Left lung (tissue), 10 donors: Measurements from ENCODE around the gene BPHL. TPM values are rescaled to one million over a fixed set of nuclear protein-coding genes. Genes with fewer than 3 reads are reported as not detected.
A peak's percentile ranks its signal among the peaks of the same experiment; 100 is the strongest.
"Not testable (repeated sequence)": the region's sequence is repeated elsewhere in the genome, so short reads cannot be mapped to it uniquely, and the experiment has no call there.

ENCODE experiments used
- ATAC-seq: fragments of 200-7000 bp; cut with Tn5 transposase; one replicate; pipeline ENCODE4 v1.9.1; 2020; ENCODE audit warnings: moderate library complexity
- DNase-seq, 4 donors: peaks; one replicate each; pipeline ENCODE4 v3.0.0-alpha.2; 2013 to 2020
- H3K27ac ChIP-seq, 2 donors: fragments of 200-600 bp; sonication (generic) in 1 of 2; one replicate each; pipeline versions ENCODE4 v1.5.0 to v1.8.0; 2020 to 2021
- H3K27me3 ChIP-seq, 2 donors: fragments of 200-600 bp; sonication (generic) in 1 of 2; one replicate each; pipeline versions ENCODE4 v1.5.0 to v1.8.0; 2020 to 2021
- H3K36me3 ChIP-seq, 2 donors: fragments of 200-600 bp; sonication (generic) in 1 of 2; one replicate each; pipeline versions ENCODE4 v1.5.0 to v1.8.0; 2020 to 2021
- H3K4me1 ChIP-seq, 2 donors: fragments of 200-600 bp; one replicate each; pipeline ENCODE4 v1.8.0; 2021
- H3K4me3 ChIP-seq, 2 donors: fragments of 200-600 bp; sonication (generic) in 1 of 2; one replicate each; pipeline versions ENCODE4 v1.5.0 to v1.8.0; 2020 to 2021; ENCODE audit warnings: mild to moderate bottlenecking in 1 of 2
- H3K9me3 ChIP-seq, 2 donors: fragments of 200-600 bp; sonication (generic) in 1 of 2; one replicate each; pipeline versions ENCODE4 v1.5.0 to v1.8.0; 2020 to 2021
- CTCF ChIP-seq, 2 donors: fragments of 200-600 bp; sonication (generic) in 1 of 2; IDR thresholded peaks; one replicate each; pipeline versions ENCODE4 v1.5.0 to v1.8.0; 2021; ENCODE audit warnings: antibody characterized with exemption in 2 of 2
- intact Hi-C, 2 donors: fragments of 100-400 bp; cut with DNase I; formaldehyde crosslinking; loops; one replicate each; pipeline versions ENCODE4 v1.11.2 to v1.14.2; 2022
- polyA plus RNA-seq, 6 donors: library from polyadenylated mRNA; unstranded; fragments of 120-200 nt; gene quantifications; one replicate each; pipeline ENCODE4 v1.2.1, GENCODE V29; 2013; ENCODE audit not compliant: insufficient read length in 6 of 6
- total RNA-seq, 2 donors: library from RNA; stranded (reverse); fragmentation: NEBNext Ultra II Directional; extraction: Animal tissue kit (Norgen Biotek cat#: 25700); gene quantifications; one replicate each; pipeline ENCODE4 v1.2.1, GENCODE V29; 2021
- donor health status: DM: no; HTN: yes; CAD: no.
- donor health status: DM: no; HTN: no; CAD: no.

The BPHL gene
- total and polyA plus RNA-seq, 8 donors = 13.1 to 47.9 (median 41.1) TPM

GRCh38 chr6:3175715-3176402 lies 57.3 kb downstream of the BPHL start:
- H3K4me1 ChIP-seq = no peaks in the 10 kb centered on the region
- no peak for DNase-seq
- no peak overlapping the region for H3K4me3 ChIP-seq
- peaks cover 0 to 13% of the 10 kb centered on the region in 2 donors for H3K27me3 ChIP-seq
- TF ChIP-seq CTCF (IDR thresholded peaks at IDR 0.05) = no peak
- H3K36me3 ChIP-seq = no peaks in the 10 kb centered on the region
- H3K27ac ChIP-seq = no peak overlapping the region
- intact Hi-C loops = no loop called here
- no peak for ATAC-seq
- H3K9me3 ChIP-seq = no peaks in the 10 kb centered on the region

- ATAC-seq (peak; percentile 37), DNase-seq (peak in 2 of 4 donors; percentile 18 to 51)
- no peaks in the 10 kb centered on the region for H3K9me3 ChIP-seq
- TF ChIP-seq CTCF (IDR thresholded peaks at IDR 0.05) = no peak
- no peak overlapping the region for H3K4me3 ChIP-seq
- peaks cover 0 to 13% of the 10 kb centered on the region in 2 donors for H3K27me3 ChIP-seq
- no peaks in the 10 kb centered on the region for H3K4me1 ChIP-seq
- intact Hi-C loops = no loop called here
- no peak overlapping the region for H3K27ac ChIP-seq
- H3K36me3 ChIP-seq = no peaks in the 10 kb centered on the region
Measured at GRCh38 chr6:3176562-3177355, 58.2 kb downstream of the BPHL start.

- ATAC-seq, H3K36me3 ChIP-seq, intact Hi-C loops, H3K27ac ChIP-seq, H3K4me3 ChIP-seq, H3K9me3 ChIP-seq, H3K4me1 ChIP-seq, DNase-seq: not testable (repeated sequence)
- H3K27me3 ChIP-seq = peaks cover 0 to 13% of the 10 kb centered on the region in 2 donors
Measured at GRCh38 chr6:3178666-3179065, 60.2 kb downstream of the BPHL start.

- H3K4me3 ChIP-seq, H3K4me1 ChIP-seq, intact Hi-C loops, DNase-seq, H3K27ac ChIP-seq, H3K9me3 ChIP-seq, H3K36me3 ChIP-seq: not testable (repeated sequence)
- ATAC-seq = peak; percentile 23
- peaks cover 0 to 13% of the 10 kb centered on the region in 2 donors for H3K27me3 ChIP-seq
Measured at GRCh38 chr6:3179945-3180344, 61.4 kb downstream of the BPHL start.

- ATAC-seq = no peak
- intact Hi-C loops = no loop called here
Measured at GRCh38 chr6:3181105-3181504, 62.6 kb downstream of the BPHL start.

More at GRCh38 chr6:3181105-3181504, 62.6 kb downstream of the BPHL start:
- Histone ChIP-seq H3K36me3 (no peaks in the 10 kb centered on the region), H3K27me3 (peaks cover 0 to 13% of the 10 kb centered on the region in 2 donors), H3K4me3 (no peak overlapping the region), H3K4me1 (no peaks in the 10 kb centered on the region), H3K9me3 (no peaks in the 10 kb centered on the region), H3K27ac (no peak overlapping the region)
- DNase-seq = no peak
- TF ChIP-seq CTCF (IDR thresholded peaks at IDR 0.05) = no peak
